Upper lobe of left lung (tissue), 6 donors: Measurements from ENCODE around the gene TMEM269. TPM values are rescaled to one million over a fixed set of nuclear protein-coding genes. Genes with fewer than 3 reads are reported as not detected.

Experiments used
- ATAC-seq, 2 donors: fragments of 200-7000 bp; cut with Tn5 transposase; one replicate each; pipeline ENCODE4 v1.9.1; 2022; ENCODE audit warnings: mild to moderate bottlenecking in 2 of 2, moderate library complexity in 2 of 2; ENCODE audit not compliant: low FRiP score in 2 of 2
- DNase-seq, 2 donors: peaks; one replicate each; pipeline ENCODE4 v3.0.0-alpha.2; 2019 to 2020
- H3K27ac ChIP-seq, 4 donors: fragments of 200-600 bp; sonication (generic); one replicate each; pipeline ENCODE4 v1.5.1; 2016 to 2019
- H3K27me3 ChIP-seq, 4 donors: fragments of 200-600 bp; sonication (generic); one replicate each; pipeline ENCODE4 v1.5.1; 2017 to 2019
- H3K36me3 ChIP-seq, 4 donors: fragments of 200-600 bp; sonication (generic); one replicate each; pipeline ENCODE4 v1.5.1; 2016 to 2019
- H3K4me1 ChIP-seq, 4 donors: fragments of 200-600 bp; sonication (generic); one replicate each; pipeline ENCODE4 v1.5.1; 2018 to 2019
- H3K4me3 ChIP-seq, 4 donors: fragments of 200-600 bp; sonication (generic); one replicate each; pipeline ENCODE4 v1.5.1; 2017 to 2019; ENCODE audit warnings: mild to moderate bottlenecking in 2 of 4, moderate library complexity in 1 of 4
- H3K9me3 ChIP-seq, 4 donors: fragments of 200-600 bp; sonication (generic); one replicate each; pipeline ENCODE4 v1.5.1; 2018 to 2019
- EP300 ChIP-seq, 4 donors: sonication (generic); formaldehyde crosslinking; IDR thresholded peaks; one replicate each; pipeline ENCODE4 v1.5.1; 2017; ENCODE audit warnings: antibody characterized with exemption in 4 of 4, control low read depth in 2 of 4
- POLR2A ChIP-seq, 4 donors: fragments of 450-650 bp; IDR thresholded peaks; one replicate each; pipeline ENCODE4 v1.5.1; 2016 to 2017; ENCODE audit warnings: antibody characterized with exemption in 4 of 4, mild to moderate bottlenecking in 2 of 4
- POLR2AphosphoS5 ChIP-seq, 2 donors: sonication (generic); formaldehyde crosslinking; IDR thresholded peaks; one replicate each; pipeline ENCODE4 v1.5.1; 2017; ENCODE audit warnings: antibody characterized with exemption in 2 of 2
- WGBS, 2 donors: methylation state at CpG; one replicate each; pipeline ENCODE4 v1.1.5; 2017 to 2018; 5-methylcytosine and 5-hydroxymethylcytosine counted together
- total RNA-seq, 6 donors: library from RNA; depleted of rRNA in 4 of 6; stranded (reverse); fragments of >200 nt in 4 of 6; gene quantifications; one replicate each; pipeline versions ENCODE4 v1.1.0 to v1.2.1, GENCODE V29; 2016 to 2021
- TF ChIP-seq, protein P1 (sequence below), 6 experiments: fragments of 450-650 bp in 4 of 6; fragments of 200-600 bp in 2 of 6; sonication (generic) in 2 of 6; IDR thresholded peaks; one replicate each; pipeline ENCODE4 v1.5.1; 2016 to 2019; ENCODE audit warnings: antibody characterized with exemption in 6 of 6
- donor health status: DM: no; HTN: no; CAD: no; lungs with moderate emphysema.
- donor health status: DM: no; HTN: yes; CAD: no; lungs with severe emphysema.

Gene TMEM269
- total RNA-seq, 6 donors from 2014 or later, result 0.07 to 2.1 (median 0.14) TPM; not detected in 2

- ATAC-seq, result peak; percentile 98 to 100
Observed at GRCh38 chr1:42816585-42817439, 32.0 kb downstream of the TMEM269 start, which contains the start of the genes ERMAP and SVBP. TSS of gene ERMAP (plus strand) at chr1:42817122. CDS start at chr1:42830449, 13,327 bp downstream. TSS of gene SVBP (minus strand) at chr1:42817397. CDS start at chr1:42816544, 853 bp downstream.

GRCh38 chr1:42817440-42817767, 32.6 kb downstream of the TMEM269 start:
- peak overlapping the region; percentile 34 to 75 (median 66) for H3K4me3 ChIP-seq
- 0 to 2% methylated on average over 8 to 11 of the region's 13 CpGs for WGBS, 2 donors

More at GRCh38 chr1:42816585-42817439, 32.0 kb downstream of the TMEM269 start, which contains the start of the genes ERMAP and SVBP:
- DNase-seq, result peak; percentile 94 to 99
- H3K36me3 ChIP-seq, result no peaks in the 10 kb centered on the region
- H3K9me3 ChIP-seq, result no peaks in the 10 kb centered on the region
- peak within 1 kb of the TSS; percentile 97 to 98 (median 98) for H3K27ac ChIP-seq
- TF ChIP-seq, protein P1, sequence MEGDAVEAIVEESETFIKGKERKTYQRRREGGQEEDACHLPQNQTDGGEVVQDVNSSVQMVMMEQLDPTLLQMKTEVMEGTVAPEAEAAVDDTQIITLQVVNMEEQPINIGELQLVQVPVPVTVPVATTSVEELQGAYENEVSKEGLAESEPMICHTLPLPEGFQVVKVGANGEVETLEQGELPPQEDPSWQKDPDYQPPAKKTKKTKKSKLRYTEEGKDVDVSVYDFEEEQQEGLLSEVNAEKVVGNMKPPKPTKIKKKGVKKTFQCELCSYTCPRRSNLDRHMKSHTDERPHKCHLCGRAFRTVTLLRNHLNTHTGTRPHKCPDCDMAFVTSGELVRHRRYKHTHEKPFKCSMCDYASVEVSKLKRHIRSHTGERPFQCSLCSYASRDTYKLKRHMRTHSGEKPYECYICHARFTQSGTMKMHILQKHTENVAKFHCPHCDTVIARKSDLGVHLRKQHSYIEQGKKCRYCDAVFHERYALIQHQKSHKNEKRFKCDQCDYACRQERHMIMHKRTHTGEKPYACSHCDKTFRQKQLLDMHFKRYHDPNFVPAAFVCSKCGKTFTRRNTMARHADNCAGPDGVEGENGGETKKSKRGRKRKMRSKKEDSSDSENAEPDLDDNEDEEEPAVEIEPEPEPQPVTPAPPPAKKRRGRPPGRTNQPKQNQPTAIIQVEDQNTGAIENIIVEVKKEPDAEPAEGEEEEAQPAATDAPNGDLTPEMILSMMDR (IDR thresholded peaks at IDR 0.05), result no peak
- peak in 3 of 4 donors; percentile 8 to 70 (median 61) for TF ChIP-seq POLR2A (IDR thresholded peaks at IDR 0.05)
- TF ChIP-seq EP300 (IDR thresholded peaks at IDR 0.05), result peak in 1 of 4 donors; percentile 32
- peak; percentile 47 to 54 for TF ChIP-seq POLR2AphosphoS5 (IDR thresholded peaks at IDR 0.05)
- WGBS, 2 donors, result 1 to 7% methylated on average over 9 to 51 of the region's 66 CpGs
- peaks cover 17 to 26% (median 20%) of the 10 kb centered on the region in 4 donors for H3K4me1 ChIP-seq
- H3K27me3 ChIP-seq, result no peaks in the 10 kb centered on the region
- peak within 1 kb of the TSS; percentile 44 to 75 (median 66) for H3K4me3 ChIP-seq

DNA sequence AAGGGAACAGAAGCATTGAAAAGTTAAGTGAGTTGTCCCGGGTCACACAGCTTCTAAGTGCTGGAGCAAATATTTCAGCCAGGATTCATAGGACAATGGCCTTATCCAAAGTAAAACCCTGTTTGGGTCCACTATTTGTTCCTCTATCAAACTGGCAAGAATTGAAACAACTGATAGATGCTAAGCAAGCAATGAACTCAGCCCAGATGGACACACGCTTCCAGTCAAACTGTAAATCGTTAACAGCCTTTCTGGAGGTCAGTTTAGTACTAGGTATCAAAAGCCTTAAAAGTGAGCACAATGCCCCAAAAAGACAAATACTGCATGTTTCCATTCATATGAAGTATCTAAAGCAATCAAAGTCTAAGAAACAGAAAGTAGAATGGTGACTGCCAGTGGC, 33.2 kb downstream of the TMEM269 start:
- Histone ChIP-seq H3K4me3 (peak overlapping the region in 2 of 4 donors; percentile 63 to 75), H3K4me1 (peaks cover 20 to 30% (median 26%) of the 10 kb centered on the region in 4 donors), H3K36me3 (no peaks in the 10 kb centered on the region), H3K27ac (peak overlapping the region in 1 of 4 donors; percentile 98), H3K27me3 (no peaks in the 10 kb centered on the region), H3K9me3 (no peaks in the 10 kb centered on the region)
- 95% methylated on average over 3 of the region's 3 CpGs for WGBS, 2 donors
- no peak for TF ChIP-seq EP300 (IDR thresholded peaks at IDR 0.05)
- no peak for TF ChIP-seq POLR2AphosphoS5 (IDR thresholded peaks at IDR 0.05)
- TF ChIP-seq, protein P1 (IDR thresholded peaks at IDR 0.05), result no peak
- no peak for TF ChIP-seq POLR2A (IDR thresholded peaks at IDR 0.05)
- ATAC-seq (no peak), DNase-seq (no peak)

More at GRCh38 chr1:42817440-42817767, 32.6 kb downstream of the TMEM269 start:
- Histone ChIP-seq H3K27me3 (no peaks in the 10 kb centered on the region), H3K4me1 (peaks cover 17 to 30% (median 23%) of the 10 kb centered on the region in 4 donors), H3K27ac (peak overlapping the region; percentile 97 to 98 (median 98)), H3K36me3 (no peaks in the 10 kb centered on the region), H3K9me3 (no peaks in the 10 kb centered on the region)
- no peak for TF ChIP-seq POLR2A (IDR thresholded peaks at IDR 0.05)
- TF ChIP-seq, protein P1 (IDR thresholded peaks at IDR 0.05), result no peak
- TF ChIP-seq POLR2AphosphoS5 (IDR thresholded peaks at IDR 0.05), result no peak
- TF ChIP-seq EP300 (IDR thresholded peaks at IDR 0.05), result no peak
- ATAC-seq (no peak), DNase-seq (no peak)

- ATAC-seq, result no peak
- 79 to 100% methylated on average over 1 of the region's 1 CpG for WGBS, 2 donors
Observed at GRCh38 chr1:42820813-42821212, 36.0 kb downstream of the TMEM269 start.

More at GRCh38 chr1:42820813-42821212, 36.0 kb downstream of the TMEM269 start:
- no peak for DNase-seq
- Histone ChIP-seq H3K4me3 (no peak overlapping the region), H3K4me1 (peaks cover 20 to 30% (median 25%) of the 10 kb centered on the region in 4 donors), H3K27me3 (no peaks in the 10 kb centered on the region), H3K27ac (no peak overlapping the region), H3K9me3 (no peaks in the 10 kb centered on the region), H3K36me3 (no peaks in the 10 kb centered on the region)
- TF ChIP-seq EP300 (IDR thresholded peaks at IDR 0.05) (no peak), POLR2A (IDR thresholded peaks at IDR 0.05) (no peak), POLR2AphosphoS5 (IDR thresholded peaks at IDR 0.05) (no peak)
- TF ChIP-seq, protein P1 (IDR thresholded peaks at IDR 0.05), result no peak
